PC-9 (cell line): ENCODE measurements around the gene RNF43.

Source experiments
- EZH2 ChIP-seq: fragments of 200-600 bp; sonication (generic); IDR thresholded peaks from 2 replicates; pipeline ENCODE4 v1.8.0; 2017; ENCODE audit warnings: antibody characterized with exemption, low read depth
- TF ChIP-seq, protein P1 (sequence below): fragments of 200-600 bp; sonication (generic); conservative IDR thresholded peaks from 2 replicates; pipeline ENCODE4 v1.6.1; 2017; ENCODE audit warnings: mixed run types, antibody characterized with exemption, mild to moderate bottlenecking, moderate library complexity

DNA sequence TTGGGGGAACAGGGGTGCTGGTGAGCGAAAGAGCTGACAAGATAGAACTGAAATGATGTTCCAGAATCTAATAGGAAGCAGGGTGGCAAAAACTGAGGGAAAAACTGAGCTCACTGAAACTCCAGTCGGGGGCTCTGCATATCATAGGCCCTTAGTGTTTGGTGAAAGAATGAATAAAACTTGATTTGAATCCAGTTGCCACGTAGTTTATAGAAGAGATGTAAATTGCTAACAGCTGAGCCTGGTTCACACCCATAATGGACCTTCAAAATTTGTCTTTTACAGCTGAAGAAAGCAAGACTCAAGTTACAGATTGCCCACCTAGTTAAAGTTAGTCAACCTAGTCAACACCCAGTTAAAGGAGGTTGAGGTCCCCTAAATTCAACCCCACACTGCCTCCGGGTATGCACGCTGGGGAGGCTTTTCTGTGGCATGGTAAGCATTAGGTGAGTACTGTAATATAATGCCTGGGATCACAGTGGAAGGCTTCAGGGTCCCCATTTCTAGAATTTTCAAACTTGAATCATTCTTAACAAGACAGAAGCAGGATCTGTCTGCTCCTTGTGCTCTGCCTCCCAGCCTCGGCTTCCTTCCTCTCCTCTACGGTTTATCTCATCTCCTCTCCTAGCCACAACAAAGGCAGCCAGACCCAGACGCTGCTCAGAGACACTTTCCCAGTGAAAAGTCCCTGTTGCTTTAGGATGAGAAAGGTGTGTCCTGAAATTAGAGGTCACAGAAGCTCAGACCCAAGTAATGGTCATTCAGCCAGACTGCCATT is 38.4 kb downstream of the RNF43 start:
- TF ChIP-seq, protein P1, sequence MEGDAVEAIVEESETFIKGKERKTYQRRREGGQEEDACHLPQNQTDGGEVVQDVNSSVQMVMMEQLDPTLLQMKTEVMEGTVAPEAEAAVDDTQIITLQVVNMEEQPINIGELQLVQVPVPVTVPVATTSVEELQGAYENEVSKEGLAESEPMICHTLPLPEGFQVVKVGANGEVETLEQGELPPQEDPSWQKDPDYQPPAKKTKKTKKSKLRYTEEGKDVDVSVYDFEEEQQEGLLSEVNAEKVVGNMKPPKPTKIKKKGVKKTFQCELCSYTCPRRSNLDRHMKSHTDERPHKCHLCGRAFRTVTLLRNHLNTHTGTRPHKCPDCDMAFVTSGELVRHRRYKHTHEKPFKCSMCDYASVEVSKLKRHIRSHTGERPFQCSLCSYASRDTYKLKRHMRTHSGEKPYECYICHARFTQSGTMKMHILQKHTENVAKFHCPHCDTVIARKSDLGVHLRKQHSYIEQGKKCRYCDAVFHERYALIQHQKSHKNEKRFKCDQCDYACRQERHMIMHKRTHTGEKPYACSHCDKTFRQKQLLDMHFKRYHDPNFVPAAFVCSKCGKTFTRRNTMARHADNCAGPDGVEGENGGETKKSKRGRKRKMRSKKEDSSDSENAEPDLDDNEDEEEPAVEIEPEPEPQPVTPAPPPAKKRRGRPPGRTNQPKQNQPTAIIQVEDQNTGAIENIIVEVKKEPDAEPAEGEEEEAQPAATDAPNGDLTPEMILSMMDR = no peak
- TF ChIP-seq EZH2 = no peak
